Astrocyte (in vitro differentiated cells and primary cell): ENCODE data around the gene CXCL10.

ENCODE experiments used
- CTCF ChIP-seq: IDR thresholded peaks from 2 replicates; pipeline ENCODE4 v1.5.1; 2011; ENCODE audit warnings: low read depth, mild to moderate bottlenecking, inconsistent platforms, low read length, moderate library complexity; ENCODE audit not compliant: insufficient read depth
- EZH2 ChIP-seq: IDR thresholded peaks from 2 replicates; pipeline ENCODE4 v1.6.1; 2012; ENCODE audit warnings: mild to moderate bottlenecking, low read length, inconsistent platforms; ENCODE audit not compliant: insufficient read depth

- peak; percentile 90 for TF ChIP-seq CTCF
- no peak for TF ChIP-seq EZH2
These were observed 44.5 kb upstream of the CXCL10 start for GRCh38 chr4:76067652-76068286.
